HUES6 (cell line): Measurements from ENCODE around the gene ATRN.

Experiments
- H3K27ac ChIP-seq: 2 replicates; pipeline ENCODE4 v1.7.0; 2013; ENCODE audit warnings: low read depth, mild to moderate bottlenecking, low read length, inconsistent platforms
- H3K27me3 ChIP-seq: 2 replicates; pipeline ENCODE4 v1.6.1; 2013; ENCODE audit warnings: low read length; ENCODE audit not compliant: control insufficient read depth, insufficient read depth
- H3K36me3 ChIP-seq: 2 replicates; pipeline ENCODE4 v1.6.1; 2013; ENCODE audit warnings: low read length; ENCODE audit not compliant: control insufficient read depth, insufficient read depth
- H3K4me1 ChIP-seq: 2 replicates; pipeline ENCODE4 v1.6.1; 2013; ENCODE audit warnings: low read length; ENCODE audit not compliant: control insufficient read depth, insufficient read depth
- H3K4me3 ChIP-seq: 2 replicates; pipeline ENCODE4 v1.5.1; 2013; ENCODE audit warnings: low read depth, low read length
- H3K9ac ChIP-seq: one replicate; pipeline ENCODE4 v1.6.1; 2013; ENCODE audit warnings: mild to moderate bottlenecking, low read length
- H3K9me3 ChIP-seq: 2 replicates; pipeline ENCODE4 v1.6.1; 2013; ENCODE audit warnings: low read depth, low read length; ENCODE audit not compliant: control insufficient read depth, insufficient read depth

ATRN gene

GRCh38 chr20:3628502-3629314 lies 157.9 kb downstream of the ATRN start:
- Histone ChIP-seq H3K36me3 (no peaks in the 10 kb centered on the region), H3K4me1 (peaks cover 10% of the 10 kb centered on the region)

GRCh38 chr20:3629893-3630292 lies 159.1 kb downstream of the ATRN start:
- Histone ChIP-seq H3K27ac (no peak overlapping the region), H3K9me3 (no peaks in the 10 kb centered on the region), H3K4me3 (no peak overlapping the region), H3K36me3 (no peaks in the 10 kb centered on the region), H3K9ac (no peak overlapping the region), H3K27me3 (no peaks in the 10 kb centered on the region), H3K4me1 (peaks cover 10% of the 10 kb centered on the region)

More at GRCh38 chr20:3628502-3629314, 157.9 kb downstream of the ATRN start:
- Histone ChIP-seq H3K27ac (no peak overlapping the region), H3K9ac (no peak overlapping the region), H3K4me3 (no peak overlapping the region), H3K9me3 (no peaks in the 10 kb centered on the region), H3K27me3 (no peaks in the 10 kb centered on the region)

GRCh38 chr20:3630429-3630828 lies 159.6 kb downstream of the ATRN start:
- no peaks in the 10 kb centered on the region for H3K9me3 ChIP-seq
- H3K36me3 ChIP-seq: no peaks in the 10 kb centered on the region
- H3K27me3 ChIP-seq: no peaks in the 10 kb centered on the region
- no peak overlapping the region for H3K27ac ChIP-seq
- H3K4me3 ChIP-seq: no peak overlapping the region
- H3K4me1 ChIP-seq: peaks cover 10% of the 10 kb centered on the region
- no peak overlapping the region for H3K9ac ChIP-seq

- Histone ChIP-seq H3K27me3 (no peaks in the 10 kb centered on the region), H3K4me3 (no peak overlapping the region), H3K4me1 (peaks cover 10% of the 10 kb centered on the region), H3K36me3 (no peaks in the 10 kb centered on the region), H3K27ac (no peak overlapping the region), H3K9ac (no peak overlapping the region), H3K9me3 (no peaks in the 10 kb centered on the region)
Observed at GRCh38 chr20:3631534-3631933, 160.7 kb downstream of the ATRN start.

- no peak overlapping the region for H3K27ac ChIP-seq
- H3K9me3 ChIP-seq: no peaks in the 10 kb centered on the region
- H3K4me3 ChIP-seq: no peak overlapping the region
- H3K36me3 ChIP-seq: no peaks in the 10 kb centered on the region
- no peaks in the 10 kb centered on the region for H3K27me3 ChIP-seq
- peaks cover 10% of the 10 kb centered on the region for H3K4me1 ChIP-seq
- H3K9ac ChIP-seq: no peak overlapping the region
Observed at GRCh38 chr20:3632311-3633004, 161.6 kb downstream of the ATRN start.

- Histone ChIP-seq H3K9me3 (no peaks in the 10 kb centered on the region), H3K27ac (no peak overlapping the region), H3K9ac (no peak overlapping the region), H3K4me3 (no peak overlapping the region), H3K4me1 (peaks cover 10% of the 10 kb centered on the region), H3K27me3 (no peaks in the 10 kb centered on the region), H3K36me3 (no peaks in the 10 kb centered on the region)
Observed at GRCh38 chr20:3633913-3634478, 163.2 kb downstream of the ATRN start.

GRCh38 chr20:3635346-3635745 lies 164.5 kb downstream of the ATRN start:
- no peaks in the 10 kb centered on the region for H3K27me3 ChIP-seq
- H3K4me1 ChIP-seq: peaks cover 1% of the 10 kb centered on the region
- H3K4me3 ChIP-seq: no peak overlapping the region
- no peak overlapping the region for H3K9ac ChIP-seq
- no peaks in the 10 kb centered on the region for H3K36me3 ChIP-seq
- H3K27ac ChIP-seq: no peak overlapping the region
- H3K9me3 ChIP-seq: no peaks in the 10 kb centered on the region

GRCh38 chr20:3640259-3640658 lies 169.4 kb downstream of the ATRN start:
- H3K27ac ChIP-seq: no peak overlapping the region
- H3K4me1 ChIP-seq: no peaks in the 10 kb centered on the region
- 0 out of 2 replicates have a peak, but pooled peaks cover 3% of the 10 kb centered on the region for H3K36me3 ChIP-seq
- no peak overlapping the region for H3K9ac ChIP-seq
- H3K27me3 ChIP-seq: no peaks in the 10 kb centered on the region
- H3K9me3 ChIP-seq: 0 out of 2 replicates have a peak, but pooled peaks cover 3% of the 10 kb centered on the region
- no peak overlapping the region for H3K4me3 ChIP-seq

GRCh38 chr20:3645309-3646066 lies 174.7 kb downstream of the ATRN start:
- Histone ChIP-seq H3K27me3 (no peaks in the 10 kb centered on the region), H3K36me3 (peaks cover 7% of the 10 kb centered on the region; the same call in 1 of the 2 replicates)

GRCh38 chr20:3646067-3646440 lies 175.2 kb downstream of the ATRN start:
- no peak overlapping the region for H3K4me3 ChIP-seq
- H3K9ac ChIP-seq: no peak overlapping the region
- no peaks in the 10 kb centered on the region for H3K9me3 ChIP-seq
- H3K4me1 ChIP-seq: no peaks in the 10 kb centered on the region
- H3K36me3 ChIP-seq: peaks cover 7% of the 10 kb centered on the region; the same call in 1 of the 2 replicates
- no peak overlapping the region for H3K27ac ChIP-seq
- H3K27me3 ChIP-seq: no peaks in the 10 kb centered on the region

More at GRCh38 chr20:3645309-3646066, 174.7 kb downstream of the ATRN start:
- H3K9me3 ChIP-seq: 0 out of 2 replicates have a peak, but pooled peaks cover 3% of the 10 kb centered on the region
- no peaks in the 10 kb centered on the region for H3K4me1 ChIP-seq
- H3K9ac ChIP-seq: no peak overlapping the region
- no peak overlapping the region for H3K27ac ChIP-seq
- H3K4me3 ChIP-seq: no peak overlapping the region
